Tibial nerve (tissue), 4 donors: ENCODE data around the gene RASAL1.

Experiments
- EP300 ChIP-seq, 2 donors: sonication (generic); formaldehyde crosslinking; IDR thresholded peaks; one replicate each; pipeline ENCODE4 v1.6.1; 2017; ENCODE audit warnings: antibody characterized with exemption in 2 of 2, mild to moderate bottlenecking in 1 of 2
- POLR2A ChIP-seq, 2 donors: fragments of 450-650 bp; IDR thresholded peaks; one replicate each; pipeline ENCODE4 v1.6.1; 2017; ENCODE audit warnings: antibody characterized with exemption in 2 of 2, mild to moderate bottlenecking in 2 of 2, moderate library complexity in 2 of 2
- TF ChIP-seq, protein P1 (sequence below), 5 experiments: fragments of 200-600 bp in 3 of 5; fragments of 450-650 bp in 2 of 5; sonication (generic) in 3 of 5; IDR thresholded peaks; one replicate each; pipeline ENCODE4 v1.5.1; 2016 to 2019; ENCODE audit warnings: antibody characterized with exemption in 5 of 5, mild to moderate bottlenecking in 3 of 5, moderate library complexity in 2 of 5

DNA sequence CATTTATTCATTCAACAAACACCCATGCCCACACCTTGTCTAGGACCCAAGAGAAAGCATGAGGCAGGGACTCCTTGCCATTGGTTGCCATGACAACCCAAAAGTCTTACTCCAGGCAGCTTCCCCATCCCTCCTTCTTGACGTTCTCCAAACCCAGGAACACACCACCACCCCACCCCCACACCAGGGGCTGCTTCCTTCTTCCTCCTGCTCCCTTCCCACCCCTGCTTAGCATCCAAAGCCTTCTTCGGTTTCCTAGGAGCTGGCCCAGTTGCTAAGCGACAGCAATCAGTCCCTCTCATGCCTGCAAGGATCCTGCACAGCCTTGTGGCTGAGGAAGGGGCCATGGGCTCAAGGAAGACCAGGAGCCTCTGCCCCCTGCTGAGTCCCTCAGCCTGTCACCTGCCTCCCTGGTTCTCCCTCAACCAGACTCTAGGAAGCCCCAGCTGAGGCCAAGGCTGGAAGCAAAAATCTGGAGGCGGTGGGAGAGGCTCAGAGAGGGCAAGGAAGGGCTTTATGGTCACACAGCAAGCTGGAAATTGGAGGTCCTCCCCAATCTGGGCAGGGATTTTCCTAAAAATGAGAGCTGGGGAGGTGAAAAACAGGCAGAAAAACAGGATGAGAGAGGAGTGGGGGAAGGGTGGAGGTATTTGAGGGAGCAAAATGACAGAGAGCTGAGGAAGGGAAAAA lies 15.4 kb downstream of the RASAL1 start:
- TF ChIP-seq EP300 (IDR thresholded peaks at IDR 0.05) (no peak), POLR2A (IDR thresholded peaks at IDR 0.05) (no peak)
- TF ChIP-seq, protein P1, sequence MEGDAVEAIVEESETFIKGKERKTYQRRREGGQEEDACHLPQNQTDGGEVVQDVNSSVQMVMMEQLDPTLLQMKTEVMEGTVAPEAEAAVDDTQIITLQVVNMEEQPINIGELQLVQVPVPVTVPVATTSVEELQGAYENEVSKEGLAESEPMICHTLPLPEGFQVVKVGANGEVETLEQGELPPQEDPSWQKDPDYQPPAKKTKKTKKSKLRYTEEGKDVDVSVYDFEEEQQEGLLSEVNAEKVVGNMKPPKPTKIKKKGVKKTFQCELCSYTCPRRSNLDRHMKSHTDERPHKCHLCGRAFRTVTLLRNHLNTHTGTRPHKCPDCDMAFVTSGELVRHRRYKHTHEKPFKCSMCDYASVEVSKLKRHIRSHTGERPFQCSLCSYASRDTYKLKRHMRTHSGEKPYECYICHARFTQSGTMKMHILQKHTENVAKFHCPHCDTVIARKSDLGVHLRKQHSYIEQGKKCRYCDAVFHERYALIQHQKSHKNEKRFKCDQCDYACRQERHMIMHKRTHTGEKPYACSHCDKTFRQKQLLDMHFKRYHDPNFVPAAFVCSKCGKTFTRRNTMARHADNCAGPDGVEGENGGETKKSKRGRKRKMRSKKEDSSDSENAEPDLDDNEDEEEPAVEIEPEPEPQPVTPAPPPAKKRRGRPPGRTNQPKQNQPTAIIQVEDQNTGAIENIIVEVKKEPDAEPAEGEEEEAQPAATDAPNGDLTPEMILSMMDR (IDR thresholded peaks at IDR 0.05) = no peak
